GM19452 (cell line): Measurements from ENCODE around the gene CFAP20DC.
"Not testable (repeated sequence)": the region's sequence is repeated elsewhere in the genome, so short reads cannot be mapped to it uniquely, and the experiment has no call there.

ENCODE experiments used
- ATAC-seq: cut with Tn5 transposase; IDR thresholded peaks from one replicate; pipeline ENCODE4 v1.9.1; 2021; ENCODE audit not compliant: unreplicated experiment

Gene CFAP20DC

GRCh38 chr3:58751882-58752567, 297.8 kb downstream of the CFAP20DC start:
- ATAC-seq = no peak

- no peak for ATAC-seq
Measured at GRCh38 chr3:58751235-58751634, 298.6 kb downstream of the CFAP20DC start.

GRCh38 chr3:58749948-58750347, 299.9 kb downstream of the CFAP20DC start:
- no peak for ATAC-seq

GRCh38 chr3:58748024-58748423, 301.8 kb downstream of the CFAP20DC start:
- no peak for ATAC-seq

GRCh38 chr3:58746758-58747157, 303.1 kb downstream of the CFAP20DC start:
- ATAC-seq = no peak

- peak; percentile 74 for ATAC-seq
Measured at GRCh38 chr3:58743296-58743695, 306.5 kb downstream of the CFAP20DC start.

GRCh38 chr3:58742239-58742638, 307.6 kb downstream of the CFAP20DC start:
- no peak for ATAC-seq

- ATAC-seq = no peak
Measured at GRCh38 chr3:58737644-58738043, 312.2 kb downstream of the CFAP20DC start.

GRCh38 chr3:58731673-58732072, 318.2 kb downstream of the CFAP20DC start:
- ATAC-seq = no peak

- ATAC-seq = no peak
Measured at GRCh38 chr3:58728723-58729122, 321.1 kb downstream of the CFAP20DC start.

- ATAC-seq = no peak
Measured at GRCh38 chr3:58725326-58725853, 324.4 kb downstream of the CFAP20DC start.

- ATAC-seq = no peak
Measured at GRCh38 chr3:58724336-58724735, 325.5 kb downstream of the CFAP20DC start.

- no peak for ATAC-seq
Measured at GRCh38 chr3:58723173-58723572, 326.7 kb downstream of the CFAP20DC start.

GRCh38 chr3:58722561-58722960, 327.3 kb downstream of the CFAP20DC start:
- no peak for ATAC-seq

GRCh38 chr3:58720526-58720925, 329.3 kb downstream of the CFAP20DC start:
- no peak for ATAC-seq

- ATAC-seq = no peak
Measured at GRCh38 chr3:58719684-58720083, 330.1 kb downstream of the CFAP20DC start.

- ATAC-seq = no peak
Measured at GRCh38 chr3:58713715-58714401, 336.0 kb downstream of the CFAP20DC start.

- no peak for ATAC-seq
Measured at GRCh38 chr3:58711871-58712270, 338.0 kb downstream of the CFAP20DC start.

- ATAC-seq = not testable (repeated sequence)
Measured at GRCh38 chr3:58708983-58709382, 340.8 kb downstream of the CFAP20DC start.

- ATAC-seq = no peak
Measured at GRCh38 chr3:58708116-58708791, 341.6 kb downstream of the CFAP20DC start.

GRCh38 chr3:58707390-58707930, 342.4 kb downstream of the CFAP20DC start:
- ATAC-seq = no peak
